HG02970 (cell line): ENCODE measurements around the gene NID1.

Source experiments
- ATAC-seq: cut with Tn5 transposase; IDR thresholded peaks from one replicate; pipeline ENCODE4 v1.9.1; 2021; ENCODE audit warnings: mild to moderate bottlenecking, moderate library complexity, moderate number of reproducible peaks; ENCODE audit not compliant: unreplicated experiment, low FRiP score

NID1 gene

GRCh38 chr1:236035681-236036101 is 29.2 kb downstream of the NID1 start:
- no peak for ATAC-seq

GRCh38 chr1:236033336-236033735 is 31.6 kb downstream of the NID1 start:
- ATAC-seq, result no peak

- ATAC-seq, result no peak
These were observed 34.4 kb downstream of the NID1 start for GRCh38 chr1:236030534-236030933.

GRCh38 chr1:236029428-236029940 is 35.4 kb downstream of the NID1 start:
- no peak for ATAC-seq

GRCh38 chr1:236027104-236027503 is 37.8 kb downstream of the NID1 start:
- ATAC-seq, result no peak

GRCh38 chr1:236025836-236026235 is 39.1 kb downstream of the NID1 start:
- ATAC-seq, result no peak

GRCh38 chr1:236024641-236025040 is 40.2 kb downstream of the NID1 start:
- no peak for ATAC-seq

- no peak for ATAC-seq
These were observed 40.8 kb downstream of the NID1 start for GRCh38 chr1:236023926-236024565.

- no peak for ATAC-seq
These were observed 43.3 kb downstream of the NID1 start for GRCh38 chr1:236021424-236022135.

- ATAC-seq, result no peak
These were observed 44.3 kb downstream of the NID1 start for GRCh38 chr1:236020359-236021219.

GRCh38 chr1:236018885-236019453 is 45.9 kb downstream of the NID1 start:
- ATAC-seq, result no peak

GRCh38 chr1:236016782-236017400 is 48.0 kb downstream of the NID1 start:
- ATAC-seq, result no peak

GRCh38 chr1:236016083-236016482 is 48.8 kb downstream of the NID1 start:
- ATAC-seq, result no peak

- no peak for ATAC-seq
These were observed 49.4 kb downstream of the NID1 start for GRCh38 chr1:236015539-236015938.

GRCh38 chr1:236013330-236013729 is 51.6 kb downstream of the NID1 start:
- ATAC-seq, result no peak

- ATAC-seq, result no peak
These were observed 53.2 kb downstream of the NID1 start for GRCh38 chr1:236011641-236012040.

GRCh38 chr1:236010443-236010842 is 54.4 kb downstream of the NID1 start:
- no peak for ATAC-seq

GRCh38 chr1:236009857-236010256 is 55.0 kb downstream of the NID1 start:
- no peak for ATAC-seq

- no peak for ATAC-seq
These were observed 55.7 kb downstream of the NID1 start for GRCh38 chr1:236009191-236009590.

- no peak for ATAC-seq
These were observed 57.1 kb downstream of the NID1 start for GRCh38 chr1:236007781-236008180.
